Activated T-helper 1 cell treated with anti-CD3 and anti-CD28 coated beads, Interleukin-12 subunit alpha, Interleukin-12 subunit beta, Interleukin-2, Interleukin-4 antibody, amounts not matched to agents 30 ng/mL and 10 ng/mL and 1 ng/mL, durations not matched to agents 14 hours and 24 hours and 36 hours (primary cell): ENCODE measurements around the gene FAM25C. TPM values are rescaled to one million over a fixed set of nuclear protein-coding genes. Genes with fewer than 3 reads are reported as not detected.
"Not testable (repeated sequence)": the region's sequence is repeated elsewhere in the genome, so short reads cannot be mapped to it uniquely, and the experiment has no call there.

Source experiments
- DNase-seq: peaks from one replicate; pipeline ENCODE4 v3.0.0; 2021; ENCODE audit warnings: low spot score
- H3K27ac Mint-ChIP-seq: one replicate; pipeline ENCODE4 v1.8.0; 2021; ENCODE audit warnings: mild to moderate bottlenecking, mixed read lengths
- H3K27me3 Mint-ChIP-seq: one replicate; pipeline ENCODE4 v1.8.0; 2022; ENCODE audit warnings: mild to moderate bottlenecking, moderate library complexity, mixed read lengths; ENCODE audit not compliant: insufficient read depth
- H3K36me3 Mint-ChIP-seq: one replicate; pipeline ENCODE4 v1.8.0; 2021; ENCODE audit warnings: low read depth, mixed read lengths
- H3K4me1 Mint-ChIP-seq: one replicate; pipeline ENCODE4 v1.8.0; 2021; ENCODE audit warnings: low read depth, mixed read lengths
- H3K4me3 Mint-ChIP-seq: one replicate; pipeline ENCODE4 v1.8.0; 2021; ENCODE audit warnings: mild to moderate bottlenecking, moderate library complexity, mixed read lengths
- H3K9me3 Mint-ChIP-seq: one replicate; pipeline ENCODE4 v1.8.0; 2021; ENCODE audit warnings: mixed read lengths
- intact Hi-C: fragments of 100-400 bp; cut with micrococcal nuclease; formaldehyde crosslinking; loops from one replicate; pipeline ENCODE4 v1.15.1; 2024
- total RNA-seq: library from RNA; stranded (reverse); gene quantifications from 2 replicates; pipeline ENCODE4 v1.2.3, GENCODE V29; 2022

The FAM25C gene
- not detected in 2 replicates for total RNA-seq

GRCh38 chr10:47999691-48000090, at the start of gene FAM25C:
Gene FAM25C (minus strand): TSS chr10:47999791. CDS start chr10:47999765, 26 bp downstream.
- H3K9me3 Mint-ChIP-seq, H3K27me3 Mint-ChIP-seq, DNase-seq, intact Hi-C loops, H3K4me1 Mint-ChIP-seq, H3K36me3 Mint-ChIP-seq, H3K4me3 Mint-ChIP-seq, H3K27ac Mint-ChIP-seq: not testable (repeated sequence)

GRCh38 chr10:48044557-48044956, 45.0 kb upstream of the FAM25C start:
- H3K4me3 Mint-ChIP-seq, H3K9me3 Mint-ChIP-seq, DNase-seq, H3K27ac Mint-ChIP-seq, H3K27me3 Mint-ChIP-seq, H3K4me1 Mint-ChIP-seq, intact Hi-C loops, H3K36me3 Mint-ChIP-seq: not testable (repeated sequence)

GRCh38 chr10:48031390-48031789, 31.8 kb upstream of the FAM25C start:
- H3K36me3 Mint-ChIP-seq, H3K27ac Mint-ChIP-seq, H3K9me3 Mint-ChIP-seq: not testable (repeated sequence)

GRCh38 chr10:48002306-48002705, 2.7 kb upstream of the FAM25C start:
- not testable (repeated sequence) for H3K36me3 Mint-ChIP-seq

More at GRCh38 chr10:48031390-48031789, 31.8 kb upstream of the FAM25C start:
- intact Hi-C loops, H3K4me1 Mint-ChIP-seq, DNase-seq, H3K4me3 Mint-ChIP-seq, H3K27me3 Mint-ChIP-seq: not testable (repeated sequence)

GRCh38 chr10:47994045-47994444, 5.5 kb downstream of the FAM25C start:
- H3K27ac Mint-ChIP-seq, DNase-seq, H3K27me3 Mint-ChIP-seq, H3K9me3 Mint-ChIP-seq, intact Hi-C loops, H3K4me3 Mint-ChIP-seq, H3K36me3 Mint-ChIP-seq, H3K4me1 Mint-ChIP-seq: not testable (repeated sequence)

More at GRCh38 chr10:48002306-48002705, 2.7 kb upstream of the FAM25C start:
- DNase-seq, H3K9me3 Mint-ChIP-seq, H3K27ac Mint-ChIP-seq, H3K27me3 Mint-ChIP-seq, intact Hi-C loops, H3K4me3 Mint-ChIP-seq, H3K4me1 Mint-ChIP-seq: not testable (repeated sequence)

- H3K4me1 Mint-ChIP-seq, H3K36me3 Mint-ChIP-seq, H3K9me3 Mint-ChIP-seq, H3K4me3 Mint-ChIP-seq, DNase-seq, H3K27me3 Mint-ChIP-seq, H3K27ac Mint-ChIP-seq, intact Hi-C loops: not testable (repeated sequence)
Measured at GRCh38 chr10:47992560-47992959, 7.0 kb downstream of the FAM25C start.

- intact Hi-C loops, DNase-seq, H3K9me3 Mint-ChIP-seq, H3K27ac Mint-ChIP-seq, H3K27me3 Mint-ChIP-seq, H3K4me3 Mint-ChIP-seq, H3K36me3 Mint-ChIP-seq, H3K4me1 Mint-ChIP-seq: not testable (repeated sequence)
Measured at GRCh38 chr10:47991706-47992105, 7.9 kb downstream of the FAM25C start.

- DNase-seq, H3K36me3 Mint-ChIP-seq, H3K9me3 Mint-ChIP-seq, H3K4me3 Mint-ChIP-seq, intact Hi-C loops, H3K27me3 Mint-ChIP-seq, H3K4me1 Mint-ChIP-seq, H3K27ac Mint-ChIP-seq: not testable (repeated sequence)
Measured at GRCh38 chr10:47990097-47990496, 9.5 kb downstream of the FAM25C start.

- H3K9me3 Mint-ChIP-seq, DNase-seq, H3K36me3 Mint-ChIP-seq, H3K4me1 Mint-ChIP-seq, H3K27ac Mint-ChIP-seq, H3K27me3 Mint-ChIP-seq, intact Hi-C loops, H3K4me3 Mint-ChIP-seq: not testable (repeated sequence)
Measured at GRCh38 chr10:47989542-47989950, 10.0 kb downstream of the FAM25C start.

GRCh38 chr10:47988718-47989541, 10.7 kb downstream of the FAM25C start:
- DNase-seq, intact Hi-C loops: not testable (repeated sequence)

GRCh38 chr10:47987952-47988351, 11.6 kb downstream of the FAM25C start:
- H3K9me3 Mint-ChIP-seq, H3K36me3 Mint-ChIP-seq, H3K4me1 Mint-ChIP-seq, H3K4me3 Mint-ChIP-seq, DNase-seq, H3K27ac Mint-ChIP-seq, intact Hi-C loops, H3K27me3 Mint-ChIP-seq: not testable (repeated sequence)

More at GRCh38 chr10:47988718-47989541, 10.7 kb downstream of the FAM25C start:
- not testable (repeated sequence) for H3K4me3 Mint-ChIP-seq, H3K27me3 Mint-ChIP-seq, H3K36me3 Mint-ChIP-seq, H3K27ac Mint-ChIP-seq, H3K9me3 Mint-ChIP-seq, H3K4me1 Mint-ChIP-seq

GRCh38 chr10:47986413-47987230, 13.0 kb downstream of the FAM25C start:
- H3K36me3 Mint-ChIP-seq, H3K27ac Mint-ChIP-seq, H3K27me3 Mint-ChIP-seq, H3K4me3 Mint-ChIP-seq, intact Hi-C loops, DNase-seq, H3K9me3 Mint-ChIP-seq, H3K4me1 Mint-ChIP-seq: not testable (repeated sequence)

- H3K4me3 Mint-ChIP-seq, DNase-seq, H3K27ac Mint-ChIP-seq, H3K9me3 Mint-ChIP-seq, H3K4me1 Mint-ChIP-seq, intact Hi-C loops, H3K27me3 Mint-ChIP-seq, H3K36me3 Mint-ChIP-seq: not testable (repeated sequence)
Measured at GRCh38 chr10:47975409-47975808, 24.2 kb downstream of the FAM25C start.
